Left lobe of liver (tissue), 2 donors: ENCODE results near the gene MTPN. TPM values are rescaled to one million over a fixed set of nuclear protein-coding genes. Genes with fewer than 3 reads are reported as not detected.

Experiments used
- ATAC-seq: fragments of 200-7000 bp; cut with Tn5 transposase; one replicate; pipeline ENCODE4 v1.9.1; 2020; ENCODE audit warnings: mild to moderate bottlenecking, moderate library complexity
- DNase-seq: peaks from one replicate; pipeline ENCODE4 v3.0.0-alpha.2; 2020; ENCODE audit warnings: low spot score
- total RNA-seq: library from RNA; stranded (reverse); gene quantifications from one replicate; pipeline ENCODE4 v1.2.1, GENCODE V29; 2021
- donor health status: DM: no; HTN: no; CAD: no; lungs with moderate emphysema.
- donor health status: DM: no; HTN: yes; CAD: no.

Gene MTPN, protein sequence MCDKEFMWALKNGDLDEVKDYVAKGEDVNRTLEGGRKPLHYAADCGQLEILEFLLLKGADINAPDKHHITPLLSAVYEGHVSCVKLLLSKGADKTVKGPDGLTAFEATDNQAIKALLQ
- total RNA-seq = 29.5 TPM

DNA sequence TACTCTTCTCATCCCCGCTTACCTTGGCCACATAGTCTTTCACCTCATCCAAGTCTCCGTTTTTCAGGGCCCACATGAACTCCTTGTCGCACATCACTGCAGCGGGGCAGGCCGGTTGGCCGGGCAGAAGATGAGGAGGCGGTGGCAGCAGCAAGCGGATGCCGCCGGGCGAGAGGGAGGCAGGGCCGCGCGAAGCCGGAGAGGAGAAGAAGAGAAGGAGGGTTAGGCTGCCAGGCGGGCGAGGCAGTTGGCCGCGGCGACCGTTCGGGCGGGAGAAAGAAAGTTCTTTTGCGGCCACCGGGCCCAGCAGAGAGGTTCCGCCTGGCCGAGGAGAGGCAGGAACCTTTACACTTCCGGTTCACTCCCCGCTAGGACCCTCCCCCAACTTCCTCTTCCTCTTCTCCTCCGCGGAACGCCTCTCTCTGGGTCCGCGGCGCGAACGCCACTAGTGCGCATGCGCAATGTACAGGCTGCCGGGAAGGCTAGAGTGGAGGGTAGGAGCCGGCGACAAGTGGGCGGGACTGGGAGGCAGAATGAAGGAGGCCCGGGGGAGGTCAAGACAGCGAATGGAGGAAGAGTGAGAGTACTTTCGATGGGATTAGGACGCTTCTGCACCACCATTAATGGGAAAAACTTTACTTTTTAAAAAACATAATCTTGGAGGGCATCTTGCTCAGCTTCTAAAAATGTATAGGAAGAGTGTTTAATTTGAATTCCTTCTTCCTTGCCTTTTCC is at the start of gene MTPN:
TSS of gene MTPN (minus strand) at position 353 of the 735 bp plus-strand sequence. CDS start at position 94, 259 bp downstream.
- DNase-seq (peak; percentile 98), ATAC-seq (peak; percentile 99)

DNA sequence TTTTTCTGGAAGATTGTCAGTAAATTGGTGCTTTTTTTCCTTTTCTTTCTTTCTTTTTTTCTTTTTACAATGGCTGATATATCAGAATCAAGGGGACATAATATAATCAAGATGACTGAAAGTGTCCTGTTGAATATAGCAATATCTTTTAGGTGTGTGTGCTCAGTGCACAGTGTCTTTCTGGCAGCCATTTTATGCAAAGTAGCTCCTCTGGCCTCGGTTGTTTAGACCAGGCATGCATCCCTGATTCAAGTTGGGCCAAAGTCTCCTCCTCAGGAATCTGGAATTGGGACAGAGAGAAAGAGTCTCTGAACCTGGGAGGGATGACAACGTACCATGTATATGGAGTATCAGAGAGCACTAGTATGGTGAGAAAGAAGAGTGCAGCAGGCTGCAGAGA is 49.0 kb upstream of the MTPN start:
- DNase-seq (no peak), ATAC-seq (no peak)

DNA sequence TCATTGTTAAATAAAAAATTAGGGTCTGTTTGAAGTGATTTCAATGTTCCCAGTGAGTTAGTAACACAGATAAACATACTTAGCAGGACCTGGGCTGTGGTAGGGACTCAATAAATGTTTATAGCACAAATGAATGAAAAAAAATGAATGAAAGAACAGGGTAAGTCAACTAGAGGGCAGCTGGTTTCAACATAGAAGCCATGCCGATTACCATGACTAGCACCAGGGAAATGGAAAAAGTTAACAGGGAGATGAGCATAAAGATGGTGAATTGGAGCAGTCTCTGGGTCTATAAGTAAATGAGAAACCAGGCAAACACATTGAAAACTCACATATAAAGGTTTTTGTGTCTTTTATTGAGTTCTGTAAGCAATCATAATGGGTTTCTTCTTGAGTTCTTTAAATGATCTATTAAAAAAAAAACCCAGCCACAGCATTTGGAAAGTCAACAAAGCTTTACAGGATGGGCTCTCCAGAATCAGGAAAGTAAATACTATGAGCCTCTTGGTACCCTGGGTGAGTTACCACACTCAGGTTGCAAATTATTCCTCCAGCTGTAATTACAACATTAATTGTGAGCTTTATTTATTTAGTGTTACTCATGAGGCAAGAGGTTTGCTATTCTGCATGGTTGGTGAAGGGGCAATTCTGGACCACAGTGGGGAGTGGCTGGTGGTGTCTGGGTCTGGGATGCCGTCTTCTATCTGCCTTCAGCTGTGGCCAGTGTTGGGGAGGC is 46.1 kb upstream of the MTPN start:
- DNase-seq (no peak), ATAC-seq (no peak)

DNA sequence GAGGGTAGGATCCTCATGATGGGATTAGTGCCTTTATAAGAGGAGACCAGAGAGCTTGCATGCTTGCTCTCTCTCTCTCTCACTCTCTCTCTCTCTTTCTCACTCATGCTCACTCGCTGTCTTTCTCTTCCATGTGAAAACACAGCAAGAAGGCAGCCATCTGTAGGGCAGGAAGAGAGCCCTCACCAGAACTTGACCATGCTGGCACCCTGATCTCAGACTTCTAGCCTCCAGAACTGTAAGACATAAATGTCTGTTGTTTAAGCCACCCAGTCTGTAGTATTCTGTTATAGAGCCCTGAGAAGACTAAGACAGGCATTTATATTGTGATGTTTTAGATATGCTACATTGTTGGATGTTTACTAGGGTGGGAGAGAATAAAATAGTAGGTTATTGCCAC is 43.4 kb upstream of the MTPN start:
- ATAC-seq = no peak
- DNase-seq = no peak

DNA sequence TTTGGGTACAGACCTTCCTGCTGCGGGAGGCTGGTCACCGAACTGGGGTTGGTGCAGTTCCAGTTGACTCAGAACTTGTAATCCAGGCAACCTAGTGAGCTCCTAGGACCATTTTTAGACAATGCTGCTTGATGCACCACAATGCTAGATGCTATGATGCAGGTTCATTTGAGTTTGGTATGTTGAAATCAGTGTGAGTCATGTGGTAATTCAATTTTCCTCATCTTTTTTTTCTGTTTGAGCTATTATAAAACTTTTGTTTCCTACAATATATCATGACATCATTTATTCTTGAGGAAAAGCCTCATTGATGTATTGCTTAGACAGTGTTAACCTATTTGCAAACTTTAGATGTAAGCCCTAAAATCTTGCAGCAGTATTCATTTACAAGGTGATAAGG is 40.9 kb upstream of the MTPN start:
- no peak for DNase-seq
- no peak for ATAC-seq

DNA sequence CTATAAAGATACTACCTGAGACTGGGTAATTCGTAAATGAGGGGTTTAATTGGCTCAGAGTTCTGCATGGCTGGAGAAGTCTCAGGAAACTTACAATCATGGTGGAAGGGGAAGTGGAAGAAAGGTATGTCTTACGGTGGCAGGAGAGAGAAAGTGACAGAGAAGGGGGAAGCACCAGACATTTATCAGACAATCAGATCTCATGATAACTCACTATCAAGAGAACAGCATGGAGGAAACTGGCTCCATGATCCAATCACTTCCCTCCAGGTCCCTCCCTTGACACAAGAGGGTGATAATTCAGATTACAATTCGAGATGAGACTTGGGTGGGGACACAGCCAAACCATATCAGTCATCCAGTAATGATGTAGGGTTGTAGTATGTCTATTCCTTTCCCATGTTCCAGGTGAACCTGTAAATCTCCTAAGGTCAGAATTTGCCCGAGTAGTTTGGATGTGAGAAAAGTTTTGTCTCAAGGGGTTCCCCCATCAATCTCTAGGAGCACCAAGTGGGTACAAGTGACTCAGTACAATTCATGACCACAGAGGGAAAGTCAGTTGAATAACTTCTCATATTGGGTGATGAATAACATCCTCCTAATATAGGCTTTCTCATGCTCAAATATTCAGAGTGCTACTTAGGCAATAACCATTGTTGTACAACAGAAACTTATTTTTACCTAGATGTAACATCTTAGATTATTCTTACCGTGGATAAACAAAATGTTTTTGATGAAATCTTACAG is 39.7 kb upstream of the MTPN start:
- DNase-seq (no peak), ATAC-seq (no peak)

DNA sequence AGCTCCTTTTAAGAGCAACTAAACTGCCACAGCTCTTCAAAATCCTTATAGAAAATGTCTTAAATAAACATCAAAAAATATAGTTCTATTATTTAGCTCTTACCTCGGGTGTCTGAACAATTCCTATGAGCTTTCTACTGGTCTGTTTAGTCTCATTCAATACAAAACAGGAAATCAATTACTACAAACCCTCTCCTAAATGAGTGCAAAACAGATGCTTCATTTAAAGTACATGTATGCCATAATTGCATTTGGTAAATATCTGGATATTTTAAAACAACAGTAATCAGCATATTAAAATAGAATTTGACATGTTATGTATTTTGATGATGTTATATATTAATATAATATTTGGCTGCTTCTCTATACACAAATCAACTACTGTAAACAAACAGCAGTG is 38.5 kb upstream of the MTPN start:
- DNase-seq = no peak
- ATAC-seq = no peak

DNA sequence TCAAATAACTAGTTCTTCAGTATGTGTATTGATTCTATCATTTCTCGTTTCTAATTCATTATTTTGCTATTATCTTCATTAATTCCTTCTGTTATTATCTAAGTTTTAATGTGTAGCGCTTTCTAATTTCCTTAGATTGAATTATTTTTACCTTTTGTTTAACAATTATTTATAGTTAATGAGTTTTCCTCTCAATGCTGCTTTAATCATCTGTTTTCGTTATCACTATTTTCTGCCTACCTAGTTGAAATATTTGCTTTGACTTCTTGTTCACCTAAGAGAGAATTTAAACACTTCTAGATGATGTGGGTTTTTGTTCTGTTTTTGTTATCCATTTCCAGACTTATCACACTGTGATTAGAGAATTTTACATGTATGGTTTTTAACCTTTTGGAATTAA is 37.5 kb upstream of the MTPN start:
- ATAC-seq = no peak
- no peak for DNase-seq

DNA sequence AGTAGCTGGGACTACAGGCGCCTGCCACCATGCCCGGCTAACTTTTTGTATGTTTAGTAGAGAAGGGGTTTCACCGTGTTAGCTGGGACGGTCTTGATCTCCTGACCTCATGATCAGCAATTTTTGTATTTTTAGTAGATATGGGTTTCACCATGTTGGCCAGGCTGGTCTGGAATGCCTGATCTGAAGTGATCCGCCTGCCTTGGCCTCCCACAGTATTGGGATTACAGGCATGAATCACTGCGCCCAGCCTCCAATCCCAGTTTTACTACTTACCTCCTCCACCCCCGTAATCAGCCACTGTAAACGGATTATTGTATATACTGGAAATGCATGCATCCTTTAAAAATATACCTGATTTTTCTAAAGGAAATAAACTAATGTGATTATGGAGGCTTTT is 35.1 kb upstream of the MTPN start:
- ATAC-seq = no peak

DNA sequence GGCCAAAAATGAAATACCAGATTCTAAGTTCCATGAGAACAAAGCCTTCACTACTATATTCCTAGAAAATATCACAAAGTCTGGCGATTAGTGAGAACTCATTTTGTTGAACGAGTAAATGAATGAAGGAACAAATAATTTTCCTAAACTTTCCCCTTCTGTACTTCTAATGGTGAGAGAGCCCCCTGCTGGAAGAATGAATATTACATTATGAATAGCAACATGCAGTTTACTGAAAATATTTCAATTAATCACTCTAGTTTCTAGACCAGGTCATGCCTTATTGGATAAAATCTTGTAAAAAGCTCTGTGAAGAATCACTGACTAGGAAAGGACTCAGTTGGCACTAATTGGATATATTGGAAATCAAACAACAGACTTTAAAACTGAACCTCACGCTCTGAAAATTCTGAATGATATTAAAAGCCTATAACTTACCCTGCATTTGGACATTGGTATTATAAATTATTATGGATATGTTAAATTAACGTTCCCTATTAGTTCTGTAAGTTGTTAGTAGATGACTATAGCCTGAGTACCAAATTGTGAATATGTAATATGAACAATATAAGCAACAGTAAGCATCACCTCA is 32.4 kb upstream of the MTPN start:
- ATAC-seq (peak; percentile 73), DNase-seq (no peak)

More for the DNA sequence above, 35.1 kb upstream of the MTPN start:
- DNase-seq = no peak

DNA sequence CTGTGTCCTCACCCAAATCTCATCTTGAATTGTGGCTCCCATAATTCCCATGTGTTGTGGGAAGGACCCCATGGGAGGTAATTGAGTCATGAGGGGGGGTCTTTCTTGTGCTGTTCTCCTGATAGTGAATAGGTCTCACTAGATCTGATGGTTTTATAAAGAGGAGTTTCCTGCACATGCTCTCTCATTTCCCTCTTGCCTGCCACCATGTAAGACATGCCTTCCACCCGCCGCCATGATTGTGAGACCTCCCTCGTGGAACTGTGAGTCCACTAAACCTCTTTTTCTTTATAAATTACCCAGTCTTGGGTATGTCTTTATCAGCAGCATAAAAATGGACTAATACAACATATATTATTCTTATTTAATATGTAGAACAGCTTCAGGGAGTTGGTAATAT is 29.0 kb upstream of the MTPN start:
- ATAC-seq (no peak), DNase-seq (no peak)

DNA sequence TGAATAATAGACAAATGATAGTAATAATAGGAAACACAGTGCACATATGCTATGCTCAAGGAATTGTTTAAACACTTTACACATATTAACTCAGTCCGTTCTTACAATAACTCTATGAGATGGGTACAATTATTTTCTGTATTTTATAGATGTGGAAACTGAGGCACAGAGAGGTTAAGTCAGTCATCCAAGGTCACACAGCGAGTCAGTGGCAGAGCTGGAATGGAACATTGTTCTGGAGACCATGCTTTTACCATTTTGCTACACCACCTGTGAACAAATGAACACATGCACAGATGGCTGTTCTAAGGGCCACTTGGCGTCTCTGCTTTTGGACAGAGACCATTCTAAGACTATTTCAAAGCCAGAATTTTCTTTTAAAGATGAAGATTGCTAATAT is 26.9 kb upstream of the MTPN start:
- ATAC-seq (no peak), DNase-seq (no peak)

DNA sequence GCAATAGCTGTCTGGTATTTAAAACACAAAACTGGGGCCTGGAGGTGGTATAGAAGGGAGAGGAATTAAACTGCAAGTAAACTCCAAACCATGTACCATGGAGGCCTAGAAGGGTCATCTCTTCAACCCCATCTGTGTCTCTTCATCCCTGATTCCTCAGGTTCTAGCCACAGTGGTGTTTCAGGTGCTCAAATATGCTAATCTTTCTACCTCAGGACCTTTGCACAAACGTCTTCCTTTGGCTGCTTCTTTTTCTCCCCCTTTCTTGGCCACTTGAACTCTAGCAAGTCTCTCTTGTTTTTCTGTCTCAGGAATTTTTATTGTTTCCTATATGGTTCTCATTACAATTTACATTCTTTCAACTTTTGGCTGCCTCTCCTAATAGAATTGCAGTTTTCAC is 25.6 kb upstream of the MTPN start:
- no peak for ATAC-seq

DNA sequence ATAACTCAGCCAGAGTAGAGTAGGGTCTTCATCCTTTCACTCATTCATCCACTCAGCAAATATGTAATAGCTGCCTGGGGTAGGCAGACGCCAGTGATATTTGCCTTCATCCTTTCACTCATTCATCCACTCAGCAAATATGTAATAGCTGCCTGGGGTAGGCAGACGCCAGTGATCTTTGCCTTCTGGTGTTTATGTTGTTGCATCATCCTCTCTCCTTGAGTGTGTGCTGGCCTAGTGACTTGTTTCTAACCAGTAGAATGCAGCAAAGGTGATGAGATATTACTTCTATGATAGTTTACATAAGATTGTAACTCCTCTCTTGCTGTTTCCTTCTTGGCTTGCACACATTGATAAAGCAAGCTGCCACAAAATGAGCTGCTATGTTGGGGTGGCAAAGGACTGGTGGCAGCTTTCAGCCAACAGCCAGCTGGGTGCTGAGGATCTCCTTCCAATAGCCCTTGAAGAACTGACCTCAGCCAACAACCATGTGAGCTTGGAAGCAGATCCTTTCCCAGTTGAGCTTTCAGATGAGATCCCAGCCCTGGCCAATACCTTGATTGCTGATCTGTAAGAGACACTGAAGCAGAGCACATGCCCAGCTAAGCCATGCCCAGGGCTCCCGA is 23.2 kb upstream of the MTPN start:
- ATAC-seq (no peak), DNase-seq (no peak)

More for the DNA sequence above, 25.6 kb upstream of the MTPN start:
- DNase-seq = no peak

DNA sequence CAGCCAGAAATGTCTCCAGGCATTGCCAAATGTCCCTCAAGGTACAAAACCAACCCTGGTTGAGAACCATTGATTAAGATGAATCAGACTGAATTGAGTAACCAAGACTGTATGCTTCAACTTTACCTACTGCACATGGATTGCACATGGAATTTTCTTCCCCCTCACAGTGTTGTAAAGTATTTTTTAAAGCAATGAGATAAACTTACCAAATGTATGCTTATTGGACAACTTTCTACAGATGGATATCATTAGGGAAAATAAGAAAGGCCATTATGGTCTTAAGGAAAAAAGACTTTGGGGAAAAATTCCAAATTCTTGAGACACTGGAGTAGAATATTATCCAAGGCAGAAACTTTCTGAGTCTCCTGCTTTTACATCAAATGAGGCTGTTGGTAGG is 20.9 kb upstream of the MTPN start:
- ATAC-seq (no peak), DNase-seq (no peak)

DNA sequence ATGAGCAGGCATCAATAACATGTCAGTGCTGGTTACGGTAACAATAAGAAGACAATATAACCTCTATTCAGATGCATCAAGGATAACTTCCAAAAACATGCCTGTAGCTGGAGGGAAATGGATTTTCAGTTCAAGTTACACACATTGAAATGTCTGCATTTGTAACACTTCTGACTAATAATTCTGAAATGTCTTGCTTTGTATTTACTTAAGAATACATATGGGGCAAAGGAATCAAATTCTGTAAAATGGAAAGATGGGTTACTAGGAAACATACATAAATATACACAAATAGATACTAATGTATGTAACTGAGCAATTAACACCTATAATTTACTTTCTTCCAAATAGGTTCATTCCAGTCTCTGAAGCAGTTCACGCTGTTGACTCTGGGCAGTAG is 18.6 kb upstream of the MTPN start:
- ATAC-seq = no peak

DNA sequence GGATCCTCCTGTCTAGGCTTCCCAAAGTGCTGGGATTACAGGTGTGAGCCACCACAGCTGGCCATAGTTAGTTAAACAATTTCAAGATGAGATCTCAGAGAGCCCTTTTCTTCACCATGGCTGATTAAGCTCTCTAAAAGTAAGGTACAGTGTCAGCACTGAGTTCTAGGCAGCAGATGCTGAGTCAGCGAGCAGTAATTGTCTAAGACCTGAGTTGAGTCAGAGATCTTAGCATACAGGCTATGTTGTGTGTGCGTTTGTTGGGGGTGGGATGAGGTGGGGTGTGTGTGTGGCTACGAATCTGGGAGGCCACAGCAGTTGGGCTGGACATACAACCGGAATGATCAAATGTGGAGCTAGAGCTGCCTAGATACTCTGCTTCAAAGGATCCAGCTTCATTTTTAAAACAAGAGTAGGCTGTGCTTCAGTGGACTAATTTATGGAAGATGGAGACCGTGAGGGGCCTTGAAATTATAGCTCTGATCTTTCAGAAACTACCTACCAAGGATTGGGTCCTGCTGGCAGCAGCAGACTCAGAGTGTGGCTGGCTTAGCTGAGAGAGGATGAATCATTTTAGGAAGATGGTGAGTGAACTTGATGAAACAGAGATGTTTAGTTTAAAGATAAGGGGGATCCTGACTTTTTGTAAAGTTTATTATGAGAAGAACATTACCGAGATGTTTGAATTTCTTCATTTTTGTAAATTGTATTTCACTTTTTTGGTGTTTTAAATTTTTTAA is 17.5 kb upstream of the MTPN start:
- ATAC-seq (no peak), DNase-seq (no peak)

More for the DNA sequence above, 18.6 kb upstream of the MTPN start:
- no peak for DNase-seq

DNA sequence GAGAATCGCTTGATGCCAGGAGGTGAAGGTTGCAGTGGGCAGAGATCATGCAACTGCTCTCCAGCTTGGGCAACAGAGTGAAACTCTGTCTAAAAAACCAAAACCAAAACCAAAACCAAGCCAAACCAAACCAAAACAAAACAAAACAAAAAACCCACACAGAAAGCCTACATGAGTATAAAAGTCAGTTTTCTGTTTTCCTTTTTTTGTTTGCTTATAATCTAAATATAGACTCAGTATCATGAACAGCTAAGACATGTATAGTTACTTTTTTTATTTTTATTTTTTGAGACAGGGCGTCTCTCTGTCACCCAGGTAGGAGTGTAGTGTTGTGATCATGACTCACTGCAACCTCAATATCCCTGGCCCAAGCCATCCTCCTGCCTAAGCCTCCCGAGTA is 16.8 kb upstream of the MTPN start:
- no peak for DNase-seq
- ATAC-seq = no peak

DNA sequence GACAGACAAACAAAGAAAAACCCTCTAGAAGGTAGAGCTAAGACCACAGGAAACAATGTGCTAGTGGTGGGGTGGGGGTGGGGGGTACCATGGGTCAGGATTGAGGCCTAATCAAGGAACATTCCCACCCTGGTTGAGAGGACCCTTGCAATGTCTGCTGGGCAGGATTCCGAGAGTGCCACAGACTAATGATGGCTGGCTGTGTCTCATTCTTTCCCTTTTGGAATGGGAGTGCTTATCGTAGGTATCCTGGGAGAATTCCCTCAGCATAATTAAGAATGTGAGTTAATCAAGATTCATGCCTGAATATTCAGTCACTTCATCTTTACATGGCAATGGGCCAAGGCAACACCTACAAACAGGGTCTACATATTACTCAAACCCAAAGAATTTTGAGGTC is 14.7 kb upstream of the MTPN start:
- ATAC-seq (no peak), DNase-seq (no peak)

DNA sequence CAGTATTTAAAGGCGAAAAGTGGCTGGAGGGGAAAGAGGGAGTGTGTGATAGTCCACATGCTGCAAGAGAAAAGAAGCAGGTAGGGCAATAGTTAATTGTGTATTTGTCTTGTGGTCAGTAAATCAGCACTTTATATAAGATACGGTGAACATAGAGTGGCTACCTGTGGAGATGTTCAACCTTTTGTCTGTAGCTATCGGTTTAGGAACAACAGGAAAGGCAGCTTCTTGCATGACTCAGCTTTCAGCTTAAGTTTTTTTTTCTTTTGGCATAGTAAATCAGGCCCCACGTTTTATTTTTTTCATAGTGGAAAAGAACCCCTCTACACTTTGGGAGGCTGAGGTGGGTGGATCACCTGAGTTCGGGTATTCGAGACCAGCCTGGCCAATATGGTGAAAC is 14.2 kb upstream of the MTPN start:
- DNase-seq (no peak), ATAC-seq (no peak)
